Activated CD8-positive, alpha-beta memory T cell treated with anti-CD3 and anti-CD28 coated beads, Interleukin-2, amount 50 U/mL, for 1 hour (primary cell): ENCODE measurements around the gene SMIM30.
"Not testable (repeated sequence)": the region's sequence is repeated elsewhere in the genome, so short reads cannot be mapped to it uniquely, and the experiment has no call there.

Experiments
- DNase-seq: peaks from one replicate; pipeline ENCODE4 v3.0.0-alpha.2; 2020; ENCODE audit errors: extremely low read depth

The SMIM30 gene

DNA sequence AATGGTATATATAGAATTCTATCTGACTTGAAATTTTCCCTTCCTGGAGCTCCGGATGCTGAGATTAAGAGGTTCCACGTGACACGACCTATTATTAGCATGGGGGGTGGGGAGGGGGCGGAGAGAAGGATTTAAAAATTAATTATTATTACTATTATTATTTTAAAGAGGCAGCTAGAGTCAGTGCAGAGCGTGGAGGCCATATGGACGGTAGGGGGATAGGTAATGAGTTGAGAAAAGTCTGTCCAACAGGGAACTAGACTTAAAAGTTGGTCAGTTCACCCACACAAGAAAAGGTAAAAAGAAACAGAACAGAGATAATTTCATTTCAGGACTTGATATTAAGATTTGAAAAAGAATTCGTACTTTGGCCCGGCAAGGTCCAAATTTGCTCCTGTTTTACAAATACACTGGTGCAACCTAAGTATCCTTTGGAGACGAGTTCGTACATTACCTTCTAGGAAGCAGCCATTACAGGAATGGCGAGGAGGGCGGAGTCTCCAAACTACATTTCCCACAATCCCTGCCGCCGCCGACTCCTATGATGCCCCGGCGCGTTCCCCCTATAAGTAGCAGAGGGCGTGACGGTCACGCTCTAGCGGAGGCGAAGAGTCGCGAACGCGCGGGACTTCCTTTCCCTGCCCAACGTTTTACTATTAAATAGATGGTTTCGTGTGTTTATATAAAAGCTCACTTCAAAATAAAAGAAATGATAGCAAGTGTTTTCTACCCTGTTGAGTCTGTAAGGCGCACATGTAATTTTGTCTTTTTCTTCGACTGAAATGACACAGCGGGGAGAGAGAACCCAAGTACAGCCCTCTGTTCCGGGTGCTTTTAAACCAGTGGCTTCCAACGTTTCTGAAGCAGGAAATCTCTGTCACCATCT lies at the start of gene SMIM30:
SMIM30 (minus strand) TSS at position 481 of the 886 bp plus-strand sequence. CDS start 976 bp downstream, outside the sequence.
- DNase-seq, result peak; percentile 81

DNA sequence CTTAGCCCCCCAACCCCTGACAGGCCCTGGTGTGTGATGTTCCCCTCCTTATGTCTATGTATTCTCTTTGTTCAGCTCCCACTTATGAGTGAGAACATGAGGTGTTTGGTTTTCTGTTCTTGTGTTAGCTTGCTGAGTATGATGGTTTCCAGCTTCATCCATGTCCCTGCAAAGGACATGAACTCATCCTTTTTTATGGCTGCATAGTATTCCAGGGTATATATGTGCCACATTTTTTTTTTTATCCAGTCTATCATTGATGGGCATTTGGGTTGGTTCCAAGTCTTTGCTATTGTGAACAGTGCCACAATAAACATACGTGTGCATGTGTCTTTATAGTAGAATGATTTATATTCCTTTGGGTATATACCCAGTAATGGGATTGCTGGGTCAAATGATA lies 47.8 kb upstream of the SMIM30 start:
- DNase-seq, result not testable (repeated sequence)

DNA sequence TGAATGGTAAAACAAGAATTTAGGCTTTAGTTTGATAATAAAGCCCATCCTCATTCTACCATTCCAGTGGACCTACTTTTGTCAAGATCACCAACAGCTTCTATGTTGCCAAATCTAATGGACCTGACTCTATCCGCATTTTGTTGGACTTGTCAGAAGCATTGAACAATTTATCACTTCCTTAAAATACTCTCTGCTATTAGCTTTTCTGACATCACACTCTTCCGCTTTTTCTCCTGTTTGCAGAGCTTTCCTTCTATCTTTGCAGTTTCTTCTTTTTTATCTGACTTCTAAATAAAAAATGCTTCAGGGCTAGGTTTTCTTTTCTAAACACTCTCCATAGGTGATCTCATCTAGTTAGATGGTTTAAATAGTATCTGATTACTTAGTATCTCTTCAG lies 42.7 kb upstream of the SMIM30 start:
- no peak for DNase-seq

GRCh38 chr7:113159746-113160339 lies 41.5 kb upstream of the SMIM30 start:
- DNase-seq, result no peak

- DNase-seq, result no peak
Measured at GRCh38 chr7:113158756-113159155, 40.4 kb upstream of the SMIM30 start.

- no peak for DNase-seq
Measured at GRCh38 chr7:113154117-113154516, 35.8 kb upstream of the SMIM30 start.

DNA sequence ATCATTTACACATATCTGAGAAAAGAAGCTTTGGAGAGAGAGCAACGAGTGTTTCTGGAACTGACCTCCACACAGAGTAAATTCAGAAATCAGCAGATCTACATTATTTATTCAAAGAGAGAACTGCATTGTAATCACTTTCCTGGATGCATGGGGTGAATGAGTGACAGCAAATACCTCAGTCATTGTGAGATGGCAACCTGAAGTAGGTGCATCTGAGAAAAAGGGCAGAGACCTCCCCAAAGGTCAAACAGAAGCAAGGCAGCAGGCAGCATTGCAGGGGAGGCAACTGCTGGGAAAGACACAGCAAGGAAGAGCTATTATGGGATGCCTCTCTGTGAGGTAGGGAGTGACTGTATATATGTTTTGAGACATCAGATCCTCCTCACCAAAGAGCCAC lies 26.5 kb upstream of the SMIM30 start:
- no peak for DNase-seq

DNA sequence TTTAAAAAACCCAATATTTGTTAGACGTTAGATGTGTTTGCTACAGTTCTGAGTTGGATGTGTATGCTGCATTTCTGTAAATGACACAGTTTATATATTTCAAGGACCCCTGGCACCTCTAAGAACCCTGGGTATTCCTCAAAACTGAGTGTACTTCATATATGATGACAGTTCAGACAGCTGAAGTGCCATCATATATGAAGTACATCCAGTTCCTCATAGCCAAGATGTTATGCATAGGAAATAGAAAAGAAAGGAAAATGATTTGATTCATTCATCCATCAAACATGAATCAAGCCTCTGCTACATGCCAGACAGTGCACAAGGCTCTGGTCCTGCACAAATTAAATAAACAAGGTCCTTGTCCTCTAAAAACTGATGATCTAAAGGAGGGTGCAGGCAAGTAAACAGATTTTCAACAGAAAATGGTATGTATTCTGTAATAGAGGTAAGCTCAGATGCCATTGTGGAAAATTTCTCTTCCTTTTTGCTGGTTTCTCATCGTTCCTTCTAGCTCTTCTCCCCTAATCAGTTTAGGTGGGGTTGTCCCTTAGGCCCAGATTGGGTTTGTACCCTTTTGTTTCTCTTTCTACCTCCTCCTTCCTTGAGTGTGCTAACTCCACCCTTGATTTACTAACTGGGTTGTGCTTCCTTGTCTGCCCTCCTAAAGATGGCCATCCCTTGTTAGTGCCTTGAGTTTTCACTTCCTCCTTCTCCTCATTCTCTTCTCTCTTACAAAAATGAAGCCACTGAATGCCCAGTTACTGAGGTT lies 25.3 kb upstream of the SMIM30 start:
- no peak for DNase-seq

DNA sequence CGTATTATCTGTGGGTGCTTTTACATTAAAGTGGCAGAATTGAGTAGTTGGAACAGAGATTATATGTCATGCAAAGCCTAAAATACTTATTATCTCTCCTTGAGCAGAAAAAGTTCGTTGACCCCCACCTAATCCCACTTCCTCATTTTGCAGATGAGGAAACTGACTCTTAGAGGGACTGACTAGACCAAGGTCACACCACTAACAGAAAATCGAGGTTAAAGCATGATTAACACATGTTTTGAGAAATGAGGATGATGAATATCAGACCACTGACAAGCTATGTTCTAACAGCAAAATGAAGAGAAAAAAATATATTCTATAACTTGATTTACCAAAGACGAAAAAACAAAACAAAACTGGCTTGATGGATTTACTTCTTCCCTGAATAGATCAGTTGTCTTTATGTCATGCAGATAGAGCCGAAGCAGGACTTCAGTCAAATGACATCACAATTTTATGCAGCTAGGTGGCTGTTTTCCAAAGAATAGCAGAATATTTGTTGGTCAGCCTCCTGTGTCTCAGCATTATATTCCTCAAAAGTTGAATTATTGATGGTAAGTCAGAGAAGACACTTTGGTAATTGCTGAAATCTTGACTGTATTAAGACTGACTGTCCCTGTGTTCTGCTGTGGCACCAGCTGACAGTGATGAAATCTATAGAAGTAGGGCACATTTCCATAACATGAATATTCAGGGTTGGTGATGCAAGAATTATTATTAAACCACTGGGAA lies 24.2 kb upstream of the SMIM30 start:
- no peak for DNase-seq

GRCh38 chr7:113141803-113142202 lies 23.4 kb upstream of the SMIM30 start:
- DNase-seq, result no peak

DNA sequence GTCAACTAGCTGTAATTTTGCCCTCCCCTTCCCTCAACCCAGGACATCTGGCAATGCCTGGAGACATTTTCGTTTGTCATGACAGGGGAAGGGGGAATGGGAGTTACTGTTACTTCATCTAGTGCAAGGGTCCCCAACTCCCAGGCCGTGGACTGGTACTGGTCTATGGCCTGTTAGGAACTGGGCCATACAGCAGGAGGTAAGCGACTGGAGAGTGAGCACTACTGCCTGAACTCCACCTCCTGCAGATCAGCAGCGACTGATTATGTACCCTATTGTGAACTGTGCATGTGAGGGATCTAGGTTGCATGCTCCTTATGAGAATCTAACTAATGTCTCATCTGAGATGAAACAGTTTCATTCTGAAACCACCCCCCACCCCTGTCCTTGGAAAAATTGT lies 22.6 kb upstream of the SMIM30 start:
- DNase-seq, result no peak

GRCh38 chr7:113137241-113137640 lies 18.9 kb upstream of the SMIM30 start:
- no peak for DNase-seq

GRCh38 chr7:113134025-113134424 lies 15.7 kb upstream of the SMIM30 start:
- DNase-seq, result no peak

- DNase-seq, result no peak
Measured at GRCh38 chr7:113131367-113131766, 13.0 kb upstream of the SMIM30 start.

- no peak for DNase-seq
Measured at GRCh38 chr7:113128031-113128430, 9.7 kb upstream of the SMIM30 start.

- DNase-seq, result no peak
Measured at GRCh38 chr7:113125728-113126127, 7.4 kb upstream of the SMIM30 start.

GRCh38 chr7:113122744-113123143 lies 4.4 kb upstream of the SMIM30 start:
- no peak for DNase-seq

DNA sequence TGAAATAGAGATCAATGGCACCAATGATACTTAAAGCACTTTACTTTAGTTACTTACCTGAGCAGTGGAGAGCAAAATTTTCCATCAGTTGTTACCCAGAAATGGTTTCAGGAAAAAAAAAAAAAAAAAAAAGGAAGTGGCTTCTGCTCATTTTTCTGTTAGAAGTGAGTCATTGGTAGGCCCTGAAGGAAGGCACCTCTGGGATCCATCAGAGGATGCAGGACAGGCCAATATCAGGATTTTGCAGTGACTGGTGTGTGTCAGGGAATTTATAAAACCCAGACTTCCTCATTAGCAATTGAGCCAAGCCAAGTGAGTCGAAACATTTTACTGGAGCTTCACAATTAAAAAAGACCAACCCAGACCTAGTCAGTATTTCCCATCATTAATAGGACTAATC lies 2.3 kb upstream of the SMIM30 start:
- DNase-seq, result no peak

GRCh38 chr7:113119429-113119828 lies 1.1 kb upstream of the SMIM30 start:
- no peak for DNase-seq

- DNase-seq, result not testable (repeated sequence)
Measured at GRCh38 chr7:113117374-113117774, 980 bp downstream of the SMIM30 start.

- no peak for DNase-seq
Measured at GRCh38 chr7:113113912-113114311, 4.4 kb downstream of the SMIM30 start.

DNA sequence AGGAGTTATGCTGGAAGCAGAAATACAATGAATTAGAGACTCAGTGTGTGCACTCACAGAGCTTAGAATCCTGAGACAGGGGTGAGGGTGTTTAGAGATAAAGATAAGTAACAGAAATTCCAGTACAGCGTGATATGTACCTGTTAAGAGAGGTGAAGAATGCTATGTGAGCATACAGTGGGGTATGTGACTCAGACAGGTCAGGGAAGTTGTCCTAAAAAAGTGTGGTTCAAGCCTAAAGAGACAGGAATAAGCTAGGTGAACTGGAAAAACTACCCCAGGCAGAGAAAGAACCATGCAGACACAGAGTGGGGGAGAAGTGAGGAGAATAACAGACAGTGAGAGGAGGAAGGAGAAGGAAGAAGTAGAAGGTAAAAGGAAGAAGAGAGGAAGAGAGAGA lies 8.6 kb downstream of the SMIM30 start:
- DNase-seq, result no peak
